Measurements from ENCODE around the gene ALDH5A1. TPM values are rescaled to one million over a fixed set of nuclear protein-coding genes. Genes with fewer than 3 reads are reported as not detected.

Gene ALDH5A1
- polyA plus RNA-seq (0.20 to 0.45 TPM (median 0.36 TPM) in 3 replicates), polyA minus RNA-seq (0.49 to 0.77 TPM in 2 of 3 replicates, not detected in the other)
- polyA plus RNA-seq (2011; ENCODE audit: low read depth) = 1.1 TPM
- polyA plus RNA-seq (2011; cell fraction: cytosol; rRNA removed) = 0.39 and 0.41 TPM in 2 replicates
- 0.60 and 1.8 TPM in 2 replicates for polyA plus RNA-seq (2011; cell fraction: nucleus; rRNA removed)
- 0.21 and 1.4 TPM in 2 replicates for polyA plus RNA-seq (2012; ENCODE audit: low replicate concordance)
- polyA minus RNA-seq (2011; cell fraction: cytosol; rRNA and poly(A)+ RNA removed) = 0.58 TPM
- polyA minus RNA-seq (2011; cell fraction: nucleus; rRNA and poly(A)+ RNA removed) = 0.74 and 1.5 TPM in 2 replicates

- Histone ChIP-seq H3K27me3 (ENCODE audit: control insufficient read depth, extremely low read depth, insufficient read depth, low read length) (peaks cover 13% of the 10 kb centered on the region), H3K9me3 (ENCODE audit: control insufficient read depth, low read depth, low read length) (no peaks in the 10 kb centered on the region), H3K4me2 (ENCODE audit: control insufficient read depth, extremely low read depth, insufficient read depth, low read depth, low read length) (peak within 1 kb of the TSS; percentile 79), H3K4me1 (ENCODE audit: control insufficient read depth, extremely low read depth, insufficient read depth, low read length) (no peaks in the 10 kb centered on the region), H3K27ac (ENCODE audit: control insufficient read depth, insufficient read depth, low read length) (no peak within 1 kb of the TSS), H4K20me1 (ENCODE audit: control insufficient read depth, extremely low read depth, insufficient read depth, low read length) (no peaks in the 10 kb centered on the region), H3K4me3 (ENCODE audit: control insufficient read depth in 2 of 3, extremely low read depth in 1 of 3, insufficient read depth in 2 of 3, low read depth in 1 of 3, low read length in 3 of 3) (peak within 1 kb of the TSS; percentile 43 to 51 (median 51)), H3K9ac (ENCODE audit: control insufficient read depth, extremely low read depth, insufficient read depth, low read length) (no peak within 1 kb of the TSS), H3K36me3 (ENCODE audit: control insufficient read depth in 2 of 2, extremely low read depth in 1 of 2, insufficient read depth in 2 of 2, low read length in 2 of 2) (no peaks in the 10 kb centered on the region), H2AFZ (ENCODE audit: control insufficient read depth, low read length) (peak within 1 kb of the TSS; percentile 68), H3K79me2 (ENCODE audit: control insufficient read depth, insufficient read depth, low read length) (no peaks in the 10 kb centered on the region), H3K9me1 (ENCODE audit: control insufficient read depth, extremely low read depth, insufficient read depth, low read length) (no peaks in the 10 kb centered on the region)
- dilution Hi-C loops (cut with MboI; ENCODE audit: extremely low pct_ligation_motif_present, low sequenced_read_pairs) = no loop called here
- TF ChIP-seq CTCF (optimal IDR thresholded peaks at IDR 0.05 in 1 of 3, IDR thresholded peaks at IDR 0.05 in 1 of 3, conservative IDR thresholded peaks at IDR 0.05 in 1 of 3; ENCODE audit: extremely low read depth in 1 of 3, insufficient read depth in 2 of 3, low read length in 3 of 3) (peak in 2 of 3 experiments; percentile 40 to 53), EZH2 (IDR thresholded peaks at IDR 0.05; ENCODE audit: low read length) (peak; percentile 37)
- FAIRE-seq (no peak), DNase-seq (ENCODE audit: low read depth, low spot score) (no peak)
These were observed at the start of gene ALDH5A1 for GRCh38 chr6:24494821-24495795. TSS of gene ALDH5A1 (plus strand) at chr6:24494969. CDS start at chr6:24494997, 28 bp downstream.

DNA sequence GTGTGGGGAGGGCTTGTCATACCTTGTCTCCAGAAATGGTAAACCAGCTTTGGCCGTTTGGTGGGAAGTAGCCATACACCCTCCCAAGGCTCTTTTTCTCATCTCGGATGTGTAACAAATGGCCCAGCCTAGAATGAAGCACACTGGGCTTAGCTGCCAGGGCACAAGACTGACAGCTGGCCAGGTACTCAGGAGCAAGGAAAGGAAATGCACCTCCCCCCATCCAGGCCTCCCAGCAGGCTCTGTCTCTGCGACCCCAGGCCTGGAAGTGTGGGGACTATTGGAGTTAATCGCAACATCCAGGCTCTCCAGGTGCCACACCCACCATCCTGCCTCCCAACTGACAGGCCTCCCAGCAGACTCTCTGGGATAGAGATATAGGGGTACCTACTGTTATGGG, 49.1 kb upstream of the ALDH5A1 start:
- H3K4me1 ChIP-seq (ENCODE audit: control insufficient read depth, extremely low read depth, insufficient read depth, low read length) = no peaks in the 10 kb centered on the region
- H3K27ac ChIP-seq (ENCODE audit: control insufficient read depth, insufficient read depth, low read length) = no peak overlapping the region
- dilution Hi-C loops (cut with MboI; ENCODE audit: extremely low pct_ligation_motif_present, low sequenced_read_pairs) = no loop called here
- no peak overlapping the region for H3K9ac ChIP-seq (ENCODE audit: control insufficient read depth, extremely low read depth, insufficient read depth, low read length)
- no peak for TF ChIP-seq EZH2 (IDR thresholded peaks at IDR 0.05; ENCODE audit: low read length)
- TF ChIP-seq CTCF (optimal IDR thresholded peaks at IDR 0.05 in 1 of 3, IDR thresholded peaks at IDR 0.05 in 1 of 3, conservative IDR thresholded peaks at IDR 0.05 in 1 of 3; ENCODE audit: extremely low read depth in 1 of 3, insufficient read depth in 2 of 3, low read length in 3 of 3) = no peak
- no peaks in the 10 kb centered on the region for H3K79me2 ChIP-seq (ENCODE audit: control insufficient read depth, insufficient read depth, low read length)
- no peak overlapping the region for H3K4me3 ChIP-seq (ENCODE audit: control insufficient read depth in 2 of 3, extremely low read depth in 1 of 3, insufficient read depth in 2 of 3, low read depth in 1 of 3, low read length in 3 of 3)
- no peaks in the 10 kb centered on the region for H3K9me1 ChIP-seq (ENCODE audit: control insufficient read depth, extremely low read depth, insufficient read depth, low read length)
- H4K20me1 ChIP-seq (ENCODE audit: control insufficient read depth, extremely low read depth, insufficient read depth, low read length) = no peaks in the 10 kb centered on the region
- no peak overlapping the region for H2AFZ ChIP-seq (ENCODE audit: control insufficient read depth, low read length)
- no peak for FAIRE-seq
- DNase-seq (ENCODE audit: low read depth, low spot score) = no peak
- H3K9me3 ChIP-seq (ENCODE audit: control insufficient read depth, low read depth, low read length) = no peaks in the 10 kb centered on the region
- H3K36me3 ChIP-seq (ENCODE audit: control insufficient read depth in 2 of 2, extremely low read depth in 1 of 2, insufficient read depth in 2 of 2, low read length in 2 of 2) = no peaks in the 10 kb centered on the region
- no peaks in the 10 kb centered on the region for H3K27me3 ChIP-seq (ENCODE audit: control insufficient read depth, extremely low read depth, insufficient read depth, low read length)
- no peak overlapping the region for H3K4me2 ChIP-seq (ENCODE audit: control insufficient read depth, extremely low read depth, insufficient read depth, low read depth, low read length)
